DMS 273 treated with DMSO at 0.1 percent for 48 hours (cell line): ENCODE measurements around the gene DYNLRB2.

Experiments
- DNase-seq: peaks from one replicate; lab custom pipeline; 2025; lab: John Stamatoyannopoulos, UW

Gene DYNLRB2

DNA sequence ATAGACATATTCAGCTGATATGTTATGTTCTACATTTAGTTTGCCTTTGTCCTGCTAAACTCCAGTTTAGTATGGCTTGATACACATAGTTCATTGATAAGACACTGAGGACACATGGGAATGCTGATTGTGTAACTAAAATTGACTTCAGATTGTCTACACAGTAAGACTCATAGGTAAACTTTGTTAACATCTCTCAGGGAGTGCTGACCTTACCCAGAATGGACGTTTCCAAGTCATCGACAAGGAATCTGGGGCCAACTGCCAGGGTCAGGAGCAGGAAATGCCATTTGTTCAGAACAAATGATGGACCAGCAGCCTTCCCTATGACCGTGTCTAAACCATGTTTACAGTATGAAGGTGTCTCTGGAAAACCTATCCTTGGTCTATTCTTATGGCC lies 58.7 kb downstream of the DYNLRB2 start:
- DNase-seq = no peak
